Measurements from ENCODE around the gene CLCN5. TPM values are rescaled to one million over a fixed set of nuclear protein-coding genes. Genes with fewer than 3 reads are reported as not detected.

The CLCN5 gene
- polyA plus RNA-seq (ENCODE audit: insufficient read length in 10 of 10), result 100 to 1,000 TPM in 3 of 10 donors, 10 to 100 TPM in 7; 56.1 to 128 (median 88.5) TPM
- long read RNA-seq, donor 1, transcript CLCN5-203 (15 exons, 3,046 nt), result major isoform, 6 of 16 reads
- long read RNA-seq, donor 1, partial matches to known transcripts, result 10 of 16 reads
- long read RNA-seq, donor 1, other reads (novel, unspliced or antisense), result 0 of 16 reads
- long read RNA-seq, donor 2, full-length matches to known transcripts, result 4 of 4 reads
- long read RNA-seq, donor 2, partial matches to known transcripts, result 0 of 4 reads
- long read RNA-seq, donor 2, other reads (novel, unspliced or antisense), result 0 of 4 reads
- long read RNA-seq, donor 3, result 0 reads
- long read RNA-seq, donor 4, partial matches to known transcripts, result 0 of 3 reads
- long read RNA-seq, donor 4, other reads (novel, unspliced or antisense), result 0 of 3 reads
- long read RNA-seq, donor 5, full-length matches to known transcripts, result 4 of 4 reads
- long read RNA-seq, donor 5, partial matches to known transcripts, result 0 of 4 reads
- long read RNA-seq, donor 5, other reads (novel, unspliced or antisense), result 0 of 4 reads
- long read RNA-seq, donor 6, full-length matches to known transcripts, result 5 of 5 reads
- long read RNA-seq, donor 6, partial matches to known transcripts, result 0 of 5 reads
- long read RNA-seq, donor 6, other reads (novel, unspliced or antisense), result 0 of 5 reads
- long read RNA-seq, donor 7, full-length matches to known transcripts, result 3 of 17 reads
- long read RNA-seq, donor 7, partial matches to known transcripts, result 14 of 17 reads
- long read RNA-seq, donor 7, other reads (novel, unspliced or antisense), result 0 of 17 reads
- long read RNA-seq, donor 8, transcript CLCN5-203 (15 exons, 3,046 nt), result major isoform, 5 of 18 reads
- long read RNA-seq, donor 8, partial matches to known transcripts, result 13 of 18 reads
- long read RNA-seq, donor 8, other reads (novel, unspliced or antisense), result 0 of 18 reads
- long read RNA-seq, donor 9, full-length matches to known transcripts, result 3 of 3 reads
- long read RNA-seq, donor 9, partial matches to known transcripts, result 0 of 3 reads
- long read RNA-seq, donor 9, other reads (novel, unspliced or antisense), result 0 of 3 reads

DNA sequence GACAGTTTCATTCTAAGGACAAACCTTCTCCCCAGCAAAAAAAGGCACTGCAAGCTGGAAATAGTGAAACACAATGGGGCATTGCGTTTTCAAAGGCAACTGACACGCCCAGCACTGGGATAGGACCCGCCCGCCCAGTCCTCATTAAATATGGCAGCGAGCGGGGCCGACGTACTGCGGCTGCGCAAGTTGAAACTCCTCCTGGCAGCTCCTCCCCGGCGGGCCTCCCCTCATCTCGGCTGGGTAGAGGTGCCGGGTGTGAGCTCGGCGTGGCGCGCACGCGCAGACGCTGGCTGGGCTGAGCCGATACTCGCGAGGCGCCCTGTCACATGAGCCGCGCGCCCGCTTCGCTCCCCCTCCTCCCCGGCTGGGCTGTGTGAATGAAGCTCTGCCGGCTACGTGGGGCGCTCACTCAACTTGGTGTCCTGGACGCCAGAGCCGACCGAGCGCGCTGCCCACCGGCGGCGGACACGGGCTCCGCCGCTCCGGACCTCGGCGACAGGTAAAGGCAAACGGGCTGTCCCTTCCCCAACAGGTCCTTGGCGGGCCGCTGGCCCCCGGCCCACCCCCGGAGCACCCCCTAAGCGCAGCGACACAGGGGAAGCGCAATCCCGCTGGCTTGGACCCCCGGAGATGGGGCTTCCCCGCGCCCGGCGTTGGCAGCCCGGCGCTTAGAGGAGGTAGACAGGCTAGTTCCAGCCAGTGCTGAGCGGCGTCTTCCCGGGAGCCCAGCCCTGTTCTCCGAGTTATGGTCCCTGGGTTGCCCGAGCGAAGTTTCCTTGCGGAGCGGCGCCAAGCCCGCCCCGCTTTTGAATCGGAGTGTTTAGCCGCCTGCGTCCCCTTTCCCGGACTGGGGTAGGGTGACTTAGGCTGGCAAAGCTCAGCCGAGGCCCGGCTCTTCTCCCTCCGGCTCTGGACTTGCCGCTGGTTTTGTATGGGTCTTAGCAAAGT lies at the start of gene CLCN5:
Gene CLCN5, plus strand, starts transcription at position 306 of the 951 bp plus-strand sequence. CDS start 2,703 bp downstream, outside the sequence.
- peak; percentile 95 to 98 (median 97) for DNase-seq

DNA sequence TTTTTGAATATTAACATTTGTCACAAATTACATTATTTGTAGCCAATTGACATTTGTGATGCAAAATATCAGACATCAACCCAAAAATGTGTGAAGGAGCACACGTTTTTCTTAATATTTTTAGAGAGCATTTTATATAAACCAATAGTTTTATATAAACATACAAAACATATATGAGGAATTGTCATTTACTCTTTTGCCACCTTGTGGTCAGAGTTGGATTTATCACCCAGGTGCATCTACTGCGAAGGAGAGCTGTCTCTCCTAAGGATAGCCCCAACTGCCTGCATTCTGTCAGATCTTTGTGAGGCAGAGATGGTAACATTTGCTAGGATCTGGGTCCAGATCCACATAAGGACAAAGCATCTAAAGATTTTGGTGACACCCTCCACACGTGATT lies 45.6 kb upstream of the CLCN5 start:
- DNase-seq, result peak; percentile 16 to 51 (median 32)

DNA sequence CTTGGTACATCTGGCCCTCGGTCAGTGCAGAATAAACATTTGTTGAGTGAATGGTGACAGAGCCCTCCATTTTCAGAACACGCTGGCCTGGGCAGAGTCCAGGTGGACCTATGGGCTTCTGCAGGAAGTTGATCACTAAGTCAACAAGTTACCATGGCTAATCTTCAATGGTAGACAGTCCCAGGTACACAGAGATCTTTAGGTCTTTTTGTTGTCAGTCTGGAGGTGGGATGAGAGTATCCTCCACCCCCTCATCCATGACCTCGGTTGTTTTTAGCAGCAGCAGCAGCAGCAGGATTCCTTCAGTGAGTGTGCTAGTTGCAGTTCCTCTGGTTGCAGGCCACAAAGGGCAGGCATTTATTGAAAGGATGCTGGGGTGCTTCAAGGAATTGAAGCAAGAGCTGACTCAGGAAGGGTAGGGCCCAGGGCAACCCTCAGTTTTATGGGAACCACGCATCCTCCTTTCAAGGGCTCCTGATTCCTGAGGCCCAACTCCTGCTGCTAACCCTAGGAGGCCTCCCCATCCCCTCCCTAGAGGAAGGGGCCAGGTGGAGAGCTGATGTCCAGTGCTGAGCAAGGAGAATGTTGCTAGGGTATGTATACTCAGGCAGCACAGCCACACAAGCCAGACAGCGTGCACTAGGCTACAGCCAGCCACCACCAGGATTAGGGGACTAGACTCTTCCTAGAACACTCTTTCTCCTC lies 44.8 kb upstream of the CLCN5 start:
- peak in 1 of 3 donors; percentile 1 for DNase-seq

- DNase-seq, result no peak
Measured at GRCh38 chrX:49878128-49878833, 44.1 kb upstream of the CLCN5 start.

DNA sequence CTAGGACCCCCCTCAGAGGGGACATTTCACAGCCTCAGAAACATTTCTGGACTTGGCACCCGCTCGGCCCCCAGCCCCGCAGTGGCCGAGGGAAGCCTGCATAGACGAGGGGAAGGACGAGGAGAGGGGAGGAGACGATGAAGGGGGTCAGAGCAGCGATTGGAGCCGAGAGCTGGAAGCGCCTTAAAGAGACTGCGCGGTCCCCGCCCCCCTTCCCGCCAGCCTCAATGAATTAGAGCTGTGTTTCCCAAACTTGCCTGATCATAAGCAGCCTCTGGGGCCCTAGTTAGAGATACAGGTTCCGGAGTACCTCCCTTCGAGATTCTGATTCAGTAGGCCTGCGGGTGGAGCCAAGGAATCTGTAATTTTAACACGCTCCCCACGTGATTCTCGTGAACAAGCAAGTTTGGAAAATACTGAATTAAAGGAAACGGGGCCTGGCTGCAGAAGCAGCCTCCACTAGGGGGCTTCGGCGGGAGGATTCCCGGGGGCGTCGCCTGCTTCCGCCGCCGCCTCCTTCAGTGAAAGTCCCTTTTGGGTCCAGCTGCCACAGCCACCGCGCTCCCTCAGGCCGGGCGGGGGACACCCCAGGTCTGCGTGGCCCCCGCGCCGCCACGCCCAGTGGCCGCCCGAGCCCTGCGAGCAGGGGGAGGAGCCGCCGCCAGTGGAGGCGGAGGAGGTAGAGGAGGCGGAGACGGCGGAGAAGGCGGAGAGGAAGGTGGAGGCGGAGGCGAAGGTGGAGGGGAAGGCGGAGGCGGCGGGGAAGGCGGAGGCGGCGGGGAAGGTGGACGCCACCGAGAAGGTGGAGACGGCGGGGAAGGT lies 43.4 kb upstream of the CLCN5 start, which contains the start of gene USP27X:
Gene USP27X, plus strand, starts transcription at position 651 of the 822 bp plus-strand sequence. CDS start 824 bp downstream, outside the sequence.
- DNase-seq, result peak; percentile 74 to 93 (median 77)

DNA sequence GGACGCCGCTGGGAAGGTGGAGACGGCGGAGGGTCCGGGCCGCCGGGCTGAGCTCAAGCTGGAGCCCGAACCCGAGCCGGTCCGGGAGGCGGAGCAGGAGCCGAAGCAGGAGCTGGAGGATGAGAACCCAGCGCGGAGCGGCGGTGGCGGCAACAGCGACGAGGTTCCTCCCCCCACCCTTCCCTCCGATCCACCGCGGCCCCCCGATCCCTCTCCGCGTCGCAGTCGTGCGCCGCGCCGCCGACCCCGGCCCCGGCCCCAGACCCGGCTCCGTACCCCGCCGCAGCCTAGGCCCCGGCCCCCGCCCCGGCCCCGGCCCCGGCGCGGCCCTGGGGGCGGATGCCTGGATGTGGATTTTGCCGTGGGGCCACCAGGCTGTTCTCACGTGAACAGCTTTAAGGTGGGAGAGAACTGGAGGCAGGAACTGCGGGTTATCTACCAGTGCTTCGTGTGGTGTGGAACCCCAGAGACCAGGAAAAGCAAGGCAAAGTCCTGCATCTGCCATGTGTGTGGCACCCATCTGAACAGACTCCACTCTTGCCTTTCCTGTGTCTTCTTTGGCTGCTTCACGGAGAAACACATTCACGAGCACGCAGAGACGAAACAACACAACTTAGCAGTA lies 42.6 kb upstream of the CLCN5 start:
- DNase-seq, result peak in 2 of 3 donors; percentile 10 to 19

DNA sequence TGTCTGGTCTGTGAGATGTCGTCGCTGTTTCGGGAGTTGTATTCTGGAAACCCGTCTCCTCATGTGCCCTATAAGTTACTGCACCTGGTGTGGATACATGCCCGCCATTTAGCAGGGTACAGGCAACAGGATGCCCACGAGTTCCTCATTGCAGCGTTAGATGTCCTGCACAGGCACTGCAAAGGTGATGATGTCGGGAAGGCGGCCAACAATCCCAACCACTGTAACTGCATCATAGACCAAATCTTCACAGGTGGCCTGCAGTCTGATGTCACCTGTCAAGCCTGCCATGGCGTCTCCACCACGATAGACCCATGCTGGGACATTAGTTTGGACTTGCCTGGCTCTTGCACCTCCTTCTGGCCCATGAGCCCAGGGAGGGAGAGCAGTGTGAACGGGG lies 41.7 kb upstream of the CLCN5 start:
- DNase-seq, result no peak

- peak; percentile 12 to 39 (median 23) for DNase-seq
Measured at GRCh38 chrX:49884290-49884862, 38.0 kb upstream of the CLCN5 start.

GRCh38 chrX:49892542-49892941 lies 29.9 kb upstream of the CLCN5 start:
- DNase-seq, result no peak

DNA sequence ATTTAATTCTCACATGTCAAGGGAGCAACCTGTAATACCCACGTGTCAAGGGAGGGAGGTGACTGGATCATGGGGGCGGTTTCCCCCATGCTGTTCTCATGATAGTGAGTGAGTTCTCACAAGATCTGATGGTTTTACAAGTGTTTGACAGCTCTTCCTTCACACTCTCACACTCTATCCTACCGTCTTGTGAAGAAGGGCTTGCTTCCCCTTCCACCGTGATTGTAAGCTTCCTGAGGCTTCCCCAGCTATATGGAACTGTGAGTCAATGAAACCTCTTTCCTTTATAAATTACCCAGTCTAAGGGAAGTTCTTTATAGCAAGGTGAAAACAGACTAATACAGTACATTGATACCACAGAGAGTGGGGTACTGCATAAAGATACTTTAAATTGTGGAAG lies 25.4 kb upstream of the CLCN5 start:
- DNase-seq, result no peak

DNA sequence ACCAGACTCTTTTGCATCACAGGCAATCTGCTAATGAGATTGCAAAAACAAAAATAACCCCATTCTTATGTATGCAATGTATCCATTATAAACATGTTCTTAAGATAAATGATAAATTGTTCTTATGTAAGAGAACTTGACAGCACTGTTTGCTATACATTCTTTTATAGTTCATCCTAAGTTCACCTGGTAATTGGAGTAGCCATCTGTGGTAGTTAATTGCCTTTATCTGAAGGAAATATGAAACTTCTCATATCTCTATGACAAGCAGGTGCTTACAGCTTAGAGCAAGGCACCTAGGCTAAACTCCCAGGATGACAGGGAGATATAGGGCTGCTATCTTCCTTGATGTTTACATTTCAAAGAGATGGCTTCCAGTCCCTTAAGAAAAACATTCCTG lies 21.3 kb upstream of the CLCN5 start:
- DNase-seq, result no peak

DNA sequence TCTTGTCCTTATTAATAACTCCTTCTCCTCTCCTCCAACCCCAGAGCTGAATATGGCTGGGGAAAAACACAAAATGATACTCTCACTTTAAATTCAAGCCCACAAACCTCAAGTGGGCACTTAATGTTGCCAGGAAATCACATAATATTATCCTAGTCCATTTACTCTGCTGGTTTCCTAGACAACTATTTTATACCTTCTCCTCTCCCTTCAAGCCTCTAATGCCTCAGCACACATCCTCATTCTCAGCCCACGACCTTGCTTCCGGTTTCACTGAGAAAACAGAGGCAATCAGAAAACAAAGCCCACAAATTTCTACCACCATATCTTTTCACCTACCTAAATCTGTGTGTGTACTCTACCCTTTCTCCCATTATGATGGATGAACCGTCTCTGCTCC lies 12.1 kb upstream of the CLCN5 start:
- DNase-seq, result no peak

GRCh38 chrX:49912086-49912485 lies 10.3 kb upstream of the CLCN5 start:
- DNase-seq, result no peak

DNA sequence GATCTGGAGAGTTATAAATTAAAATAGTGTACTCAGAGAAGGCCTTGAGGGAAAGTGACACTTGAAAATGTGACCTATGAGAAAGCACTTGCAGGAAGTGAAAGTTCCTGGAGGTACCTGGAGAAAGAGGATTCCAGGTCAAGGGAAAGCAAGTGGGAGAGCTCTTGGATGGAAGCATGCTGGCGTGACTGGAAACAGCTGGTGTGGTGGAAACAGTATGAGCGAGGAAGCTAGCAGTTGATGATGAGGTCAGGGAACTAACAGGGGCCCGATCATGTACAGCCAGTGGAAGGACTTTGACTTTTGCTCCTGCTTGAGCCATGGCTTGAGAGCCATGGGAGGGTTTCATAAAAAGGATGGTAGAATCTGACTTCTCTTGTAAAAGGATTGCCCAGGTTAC lies 9.5 kb upstream of the CLCN5 start:
- no peak for DNase-seq

DNA sequence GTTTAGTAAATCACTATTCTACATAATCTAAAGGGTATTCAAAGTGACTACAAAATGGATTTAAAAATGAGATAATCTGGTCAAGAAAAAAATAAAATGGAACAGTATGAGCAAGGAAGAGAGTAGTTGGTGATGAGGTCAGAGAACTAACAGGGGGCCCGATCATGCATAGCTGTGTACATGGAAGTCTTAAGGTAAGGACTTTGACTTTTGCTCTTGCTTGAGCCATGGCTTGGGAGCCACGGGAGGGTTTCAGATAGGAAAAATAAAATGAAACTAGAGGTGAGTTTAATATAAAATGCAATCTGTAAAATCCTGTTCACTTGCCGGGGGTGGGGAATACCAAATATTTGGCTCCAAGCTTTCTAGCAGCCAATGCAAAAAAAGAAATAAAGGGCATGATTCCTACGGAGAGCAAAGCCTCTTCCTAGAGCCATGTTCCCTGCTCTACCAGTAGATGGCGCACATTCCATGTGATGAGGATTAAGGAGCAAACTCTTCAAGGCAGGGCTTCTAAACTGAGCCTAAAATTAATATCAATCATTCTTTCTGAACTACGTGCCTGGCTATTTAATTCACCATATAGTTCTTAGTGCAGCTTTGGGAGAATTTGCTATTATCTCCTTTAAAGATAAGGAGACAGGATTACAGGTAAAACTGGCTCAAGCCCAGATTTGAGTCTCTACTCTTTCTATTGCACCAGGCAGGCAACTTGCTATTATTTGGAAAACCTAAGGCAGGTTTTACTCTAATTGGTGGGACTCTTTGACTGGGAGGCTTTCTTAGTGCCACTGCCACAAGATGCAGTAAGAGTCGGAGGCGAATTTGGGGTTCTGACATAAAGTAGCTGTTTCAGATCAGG lies 6.8 kb upstream of the CLCN5 start:
- peak; percentile 41 to 65 (median 57) for DNase-seq

DNA sequence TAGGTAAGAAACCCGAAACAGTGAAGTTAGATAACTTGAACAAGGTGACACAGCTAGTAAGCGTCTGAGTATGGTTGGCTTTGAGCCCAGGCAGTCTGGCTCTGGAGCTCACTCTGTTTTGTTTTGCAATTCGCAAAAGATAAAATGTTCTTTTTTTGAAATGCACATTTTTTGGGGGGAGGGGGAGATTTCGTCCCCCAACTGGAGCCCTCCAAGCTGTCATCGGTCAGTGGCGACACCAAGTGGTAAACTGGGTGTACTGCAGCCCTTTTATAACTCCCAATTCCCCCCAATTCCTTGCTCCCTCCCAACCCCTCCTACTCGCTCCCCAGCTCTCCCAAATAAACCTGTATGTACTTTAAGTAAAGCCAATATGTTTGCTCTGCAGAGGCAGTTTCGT lies 2.8 kb upstream of the CLCN5 start:
- peak; percentile 21 to 63 (median 29) for DNase-seq

DNA sequence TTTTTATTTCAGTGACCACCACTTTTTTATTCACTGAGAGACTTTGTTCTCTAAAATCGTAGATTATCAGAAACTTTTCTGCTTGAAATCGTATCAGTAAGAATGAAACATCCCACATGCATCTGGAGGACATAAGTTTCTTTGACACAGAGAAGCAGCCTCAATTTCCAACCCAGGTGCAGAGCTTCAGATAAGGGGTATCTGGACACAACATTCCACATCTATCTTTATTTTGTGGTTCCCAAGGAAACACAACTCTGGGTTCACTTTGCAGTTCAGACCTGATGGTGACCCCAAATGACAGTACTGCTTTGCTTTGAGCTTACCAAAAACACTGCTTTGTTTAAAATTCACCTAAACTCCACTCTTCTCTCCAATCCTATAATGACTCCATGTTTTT lies 1.3 kb upstream of the CLCN5 start:
- no peak for DNase-seq

Measured in muscle of back (tissue), 13 donors.